ENCODE results near the gene KCNAB1.

Gene KCNAB1

GRCh38 chr3:156251424-156251823, 131.0 kb downstream of the KCNAB1 start:
- DNase-seq (ENCODE audit: extremely low spot score) = no peak
- ChIA-PET CTCF (no interaction called here), POLR2A (no interaction called here)
- TF ChIP-seq, protein P1, sequence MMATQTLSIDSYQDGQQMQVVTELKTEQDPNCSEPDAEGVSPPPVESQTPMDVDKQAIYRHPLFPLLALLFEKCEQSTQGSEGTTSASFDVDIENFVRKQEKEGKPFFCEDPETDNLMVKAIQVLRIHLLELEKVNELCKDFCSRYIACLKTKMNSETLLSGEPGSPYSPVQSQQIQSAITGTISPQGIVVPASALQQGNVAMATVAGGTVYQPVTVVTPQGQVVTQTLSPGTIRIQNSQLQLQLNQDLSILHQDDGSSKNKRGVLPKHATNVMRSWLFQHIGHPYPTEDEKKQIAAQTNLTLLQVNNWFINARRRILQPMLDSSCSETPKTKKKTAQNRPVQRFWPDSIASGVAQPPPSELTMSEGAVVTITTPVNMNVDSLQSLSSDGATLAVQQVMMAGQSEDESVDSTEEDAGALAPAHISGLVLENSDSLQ (IDR thresholded peaks at IDR 0.05) = no peak
- TF ChIP-seq FOXM1 (IDR thresholded peaks at IDR 0.05; ENCODE audit: borderline replicate concordance) (no peak), L3MBTL2 (conservative IDR thresholded peaks at IDR 0.05) (no peak), FOXA1 (IDR thresholded peaks at IDR 0.05) (no peak), ARNT (IDR thresholded peaks at IDR 0.05) (no peak), CTBP1 (IDR thresholded peaks at IDR 0.05; ENCODE audit: borderline replicate concordance) (no peak)

GRCh38 chr3:156252656-156253055, 132.3 kb downstream of the KCNAB1 start:
- no peak for DNase-seq (ENCODE audit: extremely low spot score)
- TF ChIP-seq HDGF (IDR thresholded peaks at IDR 0.05; ENCODE audit: borderline replicate concordance) (no peak), TARDBP (IDR thresholded peaks at IDR 0.05) (no peak), NFRKB (IDR thresholded peaks at IDR 0.05) (no peak), CTBP1 (IDR thresholded peaks at IDR 0.05; ENCODE audit: borderline replicate concordance) (no peak)
- TF ChIP-seq, protein P1 (IDR thresholded peaks at IDR 0.05) = no peak
- CTCF ChIA-PET = no interaction called here
- POLR2A ChIA-PET = no interaction called here

GRCh38 chr3:156253150-156253549, 132.8 kb downstream of the KCNAB1 start:
- no peak for DNase-seq (ENCODE audit: extremely low spot score)
- CTCF ChIA-PET = no interaction called here
- TF ChIP-seq NFRKB (IDR thresholded peaks at IDR 0.05) = no peak
- no peak for TF ChIP-seq LEF1 (IDR thresholded peaks at IDR 0.05; ENCODE audit: borderline replicate concordance)
- TF ChIP-seq SP1 (IDR thresholded peaks at IDR 0.05) = no peak
- POLR2A ChIA-PET = no interaction called here

GRCh38 chr3:156256256-156256655, 135.9 kb downstream of the KCNAB1 start:
- ChIA-PET CTCF (no interaction called here), POLR2A (no interaction called here)
- DNase-seq (ENCODE audit: extremely low spot score) = no peak
- TF ChIP-seq HDGF (IDR thresholded peaks at IDR 0.05; ENCODE audit: borderline replicate concordance) (no peak), CTBP1 (IDR thresholded peaks at IDR 0.05; ENCODE audit: borderline replicate concordance) (no peak)
- TF ChIP-seq, protein P1 (IDR thresholded peaks at IDR 0.05) = no peak

- ChIA-PET CTCF (no interaction called here), POLR2A (no interaction called here)
- TF ChIP-seq SP1 (IDR thresholded peaks at IDR 0.05) = no peak
- no peak for TF ChIP-seq HDGF (IDR thresholded peaks at IDR 0.05; ENCODE audit: borderline replicate concordance)
- TF ChIP-seq ZNF384 (IDR thresholded peaks at IDR 0.05) = no peak
- no peak for TF ChIP-seq BHLHE40 (IDR thresholded peaks at IDR 0.05; ENCODE audit: borderline replicate concordance)
- no peak for TF ChIP-seq LEF1 (IDR thresholded peaks at IDR 0.05; ENCODE audit: borderline replicate concordance)
- DNase-seq (ENCODE audit: extremely low spot score) = no peak
Measured at GRCh38 chr3:156256945-156257344, 136.6 kb downstream of the KCNAB1 start.

GRCh38 chr3:156258301-156258700, 137.9 kb downstream of the KCNAB1 start:
- no peak for DNase-seq (ENCODE audit: extremely low spot score)
- TF ChIP-seq ZNF384 (IDR thresholded peaks at IDR 0.05) = no peak
- no peak for TF ChIP-seq L3MBTL2 (conservative IDR thresholded peaks at IDR 0.05)
- TF ChIP-seq TARDBP (IDR thresholded peaks at IDR 0.05) = no peak
- TF ChIP-seq, protein P1 (IDR thresholded peaks at IDR 0.05) = no peak
- TF ChIP-seq FOXA1 (IDR thresholded peaks at IDR 0.05) = no peak
- TF ChIP-seq HDGF (IDR thresholded peaks at IDR 0.05; ENCODE audit: borderline replicate concordance) = no peak
- no peak for TF ChIP-seq LEF1 (IDR thresholded peaks at IDR 0.05; ENCODE audit: borderline replicate concordance)
- CTCF ChIA-PET = no interaction called here
- POLR2A ChIA-PET = no interaction called here

- ChIA-PET CTCF (no interaction called here), POLR2A (no interaction called here)
- TF ChIP-seq ZNF384 (IDR thresholded peaks at IDR 0.05) = no peak
- no peak for TF ChIP-seq SUZ12 (IDR thresholded peaks at IDR 0.05)
- TF ChIP-seq LEF1 (IDR thresholded peaks at IDR 0.05; ENCODE audit: borderline replicate concordance) = no peak
- no peak for TF ChIP-seq L3MBTL2 (conservative IDR thresholded peaks at IDR 0.05)
- TF ChIP-seq BHLHE40 (IDR thresholded peaks at IDR 0.05; ENCODE audit: borderline replicate concordance) = no peak
- no peak for TF ChIP-seq FOXM1 (IDR thresholded peaks at IDR 0.05; ENCODE audit: borderline replicate concordance)
- no peak for TF ChIP-seq ELF4 (IDR thresholded peaks at IDR 0.05)
- DNase-seq (ENCODE audit: extremely low spot score) = no peak
Measured at GRCh38 chr3:156259896-156260295, 139.5 kb downstream of the KCNAB1 start.

DNA sequence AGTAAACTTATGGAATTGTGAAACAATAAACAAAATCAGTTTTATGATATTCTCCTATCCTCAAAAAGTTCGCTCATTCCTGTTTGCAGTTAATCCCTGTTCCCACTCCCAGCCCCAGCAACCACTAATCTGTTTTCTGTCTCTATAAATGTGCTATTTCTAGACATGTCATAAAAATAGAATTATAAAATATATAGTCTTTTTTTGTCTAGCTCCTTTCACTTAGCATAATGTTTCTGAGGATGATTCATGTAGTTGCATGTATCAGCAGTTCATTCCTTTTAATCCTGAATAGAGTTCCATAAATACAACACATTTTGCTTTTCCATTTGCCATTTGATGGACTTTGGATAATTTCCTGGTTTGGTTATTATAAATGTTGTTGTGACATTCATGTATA, 140.0 kb downstream of the KCNAB1 start:
- no peak for TF ChIP-seq NFRKB (IDR thresholded peaks at IDR 0.05)
- DNase-seq (ENCODE audit: extremely low spot score) = no peak
- ChIA-PET CTCF (no interaction called here), POLR2A (no interaction called here)

Data from HEK293T (cell line).